Ecto neural progenitor cell (in vitro differentiated cells): ENCODE results near the gene SERINC4.
"Not testable (repeated sequence)": the region's sequence is repeated elsewhere in the genome, so short reads cannot be mapped to it uniquely, and the experiment has no call there.

Source experiments
- DNase-seq: peaks from one replicate; pipeline ENCODE4 v3.0.0-alpha.2; 2018; ENCODE audit warnings: low spot score

Gene SERINC4

DNA sequence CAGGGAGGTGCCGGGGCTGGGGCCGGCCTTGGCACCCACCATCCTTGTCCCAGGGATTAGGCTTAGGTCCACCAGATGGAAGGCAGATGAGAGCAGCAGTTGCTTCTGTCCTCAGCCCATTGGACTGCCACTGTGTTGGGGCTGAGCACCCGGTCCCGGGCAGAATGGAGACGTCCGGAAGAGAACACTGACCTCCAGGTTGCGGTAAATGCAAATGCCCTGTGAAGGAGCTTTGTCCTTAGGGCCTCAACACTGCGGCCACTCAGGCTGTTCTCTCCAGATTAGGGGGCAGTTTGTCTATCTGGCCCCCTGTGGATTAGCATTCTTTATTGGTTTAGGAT lies at the start of gene SERINC4:
Gene SERINC4, minus strand, starts transcription at position 276 of the 341 bp plus-strand sequence. Its CDS starts 234 bp downstream, at position 42.
- DNase-seq = no peak

DNA sequence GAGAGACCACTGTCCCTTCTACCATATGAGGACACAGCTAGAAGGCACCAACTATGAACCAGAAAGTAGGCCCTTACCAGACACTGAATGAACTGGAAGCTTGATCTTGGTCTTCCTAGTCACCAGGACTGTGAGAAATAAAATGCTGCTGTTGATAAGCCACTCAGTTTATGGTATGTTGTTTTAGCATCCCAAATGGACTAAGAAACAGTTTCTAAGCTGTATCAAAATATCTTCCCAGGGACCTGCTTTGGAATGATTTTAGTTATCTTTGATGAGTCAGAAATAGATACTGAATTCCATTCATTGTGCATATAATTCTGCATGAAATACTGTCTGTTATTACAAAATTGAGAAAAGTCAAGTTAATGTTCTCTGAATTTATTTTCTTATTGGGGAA lies 45.4 kb upstream of the SERINC4 start:
- DNase-seq = no peak

DNA sequence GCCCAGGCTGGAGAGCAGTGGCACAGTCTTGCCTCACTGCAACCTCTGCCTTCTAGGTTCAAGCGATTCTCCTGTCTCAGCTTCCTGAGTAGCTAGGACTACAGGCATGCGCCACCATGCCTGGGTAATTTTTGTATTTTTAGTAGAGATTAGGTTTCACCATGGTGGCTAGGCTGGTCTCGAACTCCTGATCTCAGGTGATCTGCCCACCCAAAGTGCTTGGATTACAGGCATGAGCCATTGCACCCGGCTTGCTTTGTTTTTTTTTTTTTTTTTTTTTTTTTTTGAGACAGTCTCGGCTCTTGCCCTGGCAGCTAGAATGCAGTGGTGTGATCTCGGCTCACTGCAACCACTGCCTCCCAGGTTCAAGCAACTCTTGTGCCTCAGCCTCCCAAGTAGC lies 32.5 kb upstream of the SERINC4 start:
- DNase-seq = not testable (repeated sequence)

DNA sequence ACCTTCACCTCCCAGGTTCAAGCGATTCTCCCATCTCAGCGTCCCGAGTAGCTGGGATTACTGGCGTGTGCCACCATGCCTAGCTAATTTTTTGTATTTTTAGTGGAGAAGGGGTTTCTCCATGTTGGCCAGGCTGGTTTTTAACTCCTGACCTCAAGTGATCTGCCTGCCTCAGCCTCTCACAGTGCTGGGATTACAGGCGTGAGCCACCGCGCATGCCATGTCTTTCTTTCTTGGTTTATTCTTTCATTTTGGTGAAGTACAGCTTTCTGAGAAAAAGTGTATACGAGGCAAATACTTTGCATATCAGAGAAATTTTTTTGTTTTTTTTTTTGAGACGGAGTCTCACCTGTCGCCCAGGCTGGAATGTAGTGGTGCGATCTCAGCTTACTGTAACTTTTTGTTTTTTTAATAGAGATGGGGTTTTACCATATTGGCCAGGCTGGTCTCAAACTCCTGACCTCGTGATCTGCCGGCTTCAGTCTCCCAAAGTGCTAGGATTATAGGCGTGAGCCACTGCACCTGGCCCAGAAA lies 31.6 kb upstream of the SERINC4 start:
- DNase-seq = not testable (repeated sequence)

DNA sequence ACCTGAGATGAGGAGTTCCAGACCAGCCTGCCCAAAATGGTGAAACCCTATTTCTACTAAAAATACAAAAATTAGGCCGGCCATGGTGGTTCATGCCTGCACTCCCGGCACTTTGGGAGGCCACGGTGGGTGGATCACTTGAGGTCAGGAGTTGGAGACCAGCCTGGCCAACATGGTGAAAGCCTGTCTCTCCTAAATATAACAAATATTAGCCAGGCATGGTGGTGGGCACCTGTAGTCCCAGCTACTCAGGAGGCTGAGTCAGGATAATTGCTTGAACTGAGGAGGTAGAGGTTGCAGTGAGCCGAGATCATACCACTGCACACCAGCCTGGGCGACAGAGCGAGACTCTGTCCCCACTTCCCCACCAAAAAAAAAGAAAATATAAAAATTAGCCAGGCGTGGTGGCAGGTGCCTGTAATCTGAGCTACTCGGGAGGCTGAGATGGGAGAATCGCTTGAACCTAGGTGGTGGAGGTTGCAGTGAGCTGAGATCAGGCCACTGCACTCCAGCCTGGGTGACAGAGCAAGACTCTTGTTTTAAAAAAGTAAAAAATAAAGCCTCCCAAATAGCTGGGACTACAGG lies 30.8 kb upstream of the SERINC4 start:
- DNase-seq = not testable (repeated sequence)

DNA sequence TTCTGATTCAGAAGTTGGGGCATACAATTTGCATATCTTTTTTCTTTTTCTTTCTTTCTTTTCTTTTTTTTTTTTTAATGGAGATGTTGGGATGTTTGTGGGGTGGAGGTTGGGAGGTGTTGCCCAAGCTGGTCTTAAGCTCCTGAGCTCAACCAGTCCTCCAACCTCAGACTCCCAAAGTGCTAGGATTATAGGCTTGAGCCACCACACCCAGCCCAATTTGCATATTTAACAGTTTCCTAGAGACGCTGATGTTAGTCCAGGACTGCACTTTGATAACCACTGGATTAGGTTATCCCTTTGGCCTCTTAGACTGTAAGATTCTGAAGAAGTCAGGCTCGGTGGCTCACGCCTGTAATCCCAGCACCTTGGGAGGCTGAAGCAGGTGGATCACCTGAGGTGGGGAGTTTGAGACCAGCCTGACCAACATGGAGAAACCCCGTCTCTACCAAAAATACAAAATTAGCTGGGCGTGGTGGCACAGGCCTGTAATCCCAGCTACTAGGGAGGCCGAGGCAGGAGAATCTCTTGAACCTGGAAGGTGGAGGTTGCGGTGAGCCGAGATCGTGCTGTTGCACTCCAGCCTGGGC lies 30.0 kb upstream of the SERINC4 start:
- DNase-seq = not testable (repeated sequence)

DNA sequence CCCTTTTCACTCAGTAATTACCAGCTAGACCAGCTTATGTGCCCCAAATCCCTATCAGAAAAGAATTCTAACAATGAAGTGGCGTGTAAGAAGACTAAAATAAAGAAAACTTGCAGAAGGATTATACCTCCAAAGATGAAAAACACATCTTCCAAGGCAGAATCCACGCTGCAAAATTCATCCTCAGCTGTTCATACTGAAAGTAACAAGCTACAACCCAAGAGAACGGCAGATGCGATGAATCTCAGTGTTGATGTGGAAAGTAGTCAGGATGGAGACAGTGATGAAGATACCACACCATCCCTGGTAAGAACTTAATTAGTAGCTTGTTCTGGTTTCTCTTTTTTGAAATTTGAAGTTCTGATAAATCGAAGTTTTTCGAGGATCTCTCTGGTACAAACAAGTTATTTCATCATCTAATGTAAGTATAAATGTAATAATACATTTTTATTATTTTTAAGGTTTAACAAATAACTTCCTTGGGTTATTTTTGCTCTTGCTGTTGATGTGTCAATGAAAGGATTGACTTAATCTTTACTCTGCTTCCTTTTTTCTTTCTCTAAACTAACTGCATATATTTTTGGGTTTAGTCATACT lies 28.1 kb upstream of the SERINC4 start:
- no peak for DNase-seq

DNA sequence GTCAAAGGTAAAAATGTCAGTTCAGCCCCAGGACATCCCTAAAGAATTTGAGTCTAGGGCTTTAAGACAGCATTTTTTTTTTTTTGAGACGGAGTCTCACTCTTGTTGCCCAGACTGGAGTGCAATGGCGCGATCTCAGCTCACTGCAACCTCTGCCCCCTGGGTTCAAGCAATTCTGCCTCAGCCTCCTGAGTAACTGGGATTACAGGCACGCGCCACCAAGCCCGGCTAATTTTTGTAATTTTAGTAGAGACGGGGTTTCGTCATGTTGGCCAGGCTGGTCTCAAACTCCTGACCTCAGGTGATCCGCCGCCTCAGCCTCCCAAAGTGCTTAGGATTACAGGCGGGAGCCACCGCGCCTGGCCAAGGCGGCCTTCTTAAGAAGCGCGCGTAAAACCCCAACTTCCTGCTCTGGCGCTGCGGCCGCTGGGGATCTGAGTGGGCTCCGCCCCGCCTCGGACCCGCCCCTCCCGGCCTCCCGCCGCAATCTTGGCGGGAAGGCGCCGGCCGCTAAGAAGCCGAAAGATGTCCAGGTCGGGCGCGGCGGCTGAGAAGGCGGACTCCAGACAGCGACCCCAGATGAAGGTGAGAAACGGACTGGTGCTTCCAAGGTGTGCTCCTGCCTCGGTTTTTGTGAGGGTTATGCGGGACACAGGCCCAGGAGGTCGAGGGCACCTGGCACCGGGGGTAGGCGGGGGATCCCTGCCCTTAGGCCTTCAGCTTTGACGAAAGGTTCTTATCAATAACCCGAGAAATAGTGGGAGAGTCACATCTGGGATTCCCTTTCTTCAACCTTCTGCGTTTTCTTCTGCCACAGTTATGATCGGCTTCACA lies 26.7 kb upstream of the SERINC4 start, which contains the start of gene WDR76:
Gene WDR76, plus strand, starts transcription at position 495 of the 834 bp plus-strand sequence. Its CDS starts 31 bp downstream, at position 526.
- peak; percentile 85 for DNase-seq

DNA sequence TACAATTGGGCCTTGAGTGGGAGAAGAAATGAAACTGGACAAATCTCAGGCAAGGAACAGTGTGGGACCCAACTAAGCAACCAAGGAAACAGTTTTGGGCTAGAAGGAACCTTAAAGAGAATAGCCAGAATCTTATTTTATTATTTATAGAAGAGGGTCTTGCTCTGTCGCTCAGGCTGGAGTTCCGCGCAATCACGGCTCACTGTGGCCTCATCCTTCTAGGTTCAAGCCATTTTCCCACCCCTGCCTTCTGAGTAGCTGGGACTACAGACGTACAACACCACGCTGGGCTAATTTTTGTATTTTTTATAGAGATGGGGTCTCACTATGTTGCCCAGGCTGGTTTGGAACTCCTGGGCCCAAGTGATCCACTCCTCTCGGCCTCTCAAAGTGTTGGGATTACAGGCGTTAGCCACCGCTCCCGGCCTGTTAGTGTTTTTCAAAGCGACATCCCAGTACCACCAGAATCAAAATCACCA lies 26.0 kb upstream of the SERINC4 start:
- no peak for DNase-seq

DNA sequence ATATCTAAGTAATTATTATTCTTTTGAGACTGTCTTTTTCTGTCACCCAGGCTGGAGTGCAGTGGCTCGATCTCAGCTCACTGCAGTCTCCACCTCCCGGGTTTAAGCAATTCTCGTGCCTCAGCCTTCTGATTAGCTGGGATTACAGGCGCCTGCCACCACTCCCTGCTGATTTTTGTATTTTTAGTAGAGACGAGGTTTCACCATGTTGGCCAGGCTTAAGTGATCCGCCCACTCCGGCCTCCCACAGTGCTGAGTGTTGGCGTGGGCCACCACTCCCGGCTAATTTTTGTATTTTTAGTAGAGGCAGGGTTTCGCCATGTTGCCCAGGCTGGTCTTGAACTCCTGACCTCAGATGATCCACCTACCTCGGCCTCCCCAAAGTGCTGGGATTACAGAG lies 25.3 kb upstream of the SERINC4 start:
- DNase-seq = not testable (repeated sequence)

DNA sequence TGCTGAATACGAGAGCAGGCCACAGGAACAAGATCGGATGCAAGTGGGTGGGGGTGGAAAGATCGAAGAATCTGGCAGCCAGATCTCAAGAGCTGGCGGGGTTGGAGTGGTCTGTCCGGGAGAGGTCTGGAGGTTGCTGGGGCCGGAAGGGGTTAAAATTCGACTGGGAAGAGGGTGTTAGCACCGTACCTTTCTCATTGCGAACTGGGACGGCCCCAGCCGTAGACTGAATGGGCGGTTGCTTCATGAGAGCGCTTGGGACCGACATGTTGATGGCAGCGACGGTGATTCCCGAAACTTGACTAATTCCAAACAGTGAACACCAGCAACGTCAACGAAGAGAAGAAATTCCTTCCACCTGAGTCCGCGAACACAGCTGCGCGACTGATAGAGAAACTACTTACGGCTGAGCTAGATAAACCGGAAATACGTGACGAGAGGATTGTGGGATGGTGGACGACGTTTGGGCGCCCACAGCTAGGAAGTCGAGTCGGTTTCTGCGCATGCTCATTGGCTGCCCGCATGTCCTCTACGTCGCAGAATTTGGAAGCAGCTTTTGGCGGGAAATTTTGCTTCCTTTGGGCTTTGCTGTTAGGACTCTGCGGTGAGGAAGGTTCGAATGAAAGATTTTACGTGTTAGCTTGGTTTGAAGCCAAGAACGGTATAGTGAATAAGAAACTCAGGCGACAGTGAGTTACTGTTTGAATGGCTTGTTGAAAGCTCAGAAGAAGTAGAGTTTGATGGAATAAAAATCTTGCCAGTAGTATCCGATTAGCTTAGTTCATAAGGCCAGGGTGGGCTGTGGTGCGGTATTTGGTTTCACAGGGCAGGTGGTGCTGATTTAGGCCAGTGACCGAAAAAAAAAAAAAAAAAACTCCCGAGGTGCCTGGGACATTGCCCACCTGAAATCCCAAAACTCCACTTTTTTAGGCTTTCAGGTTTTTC lies 24.6 kb upstream of the SERINC4 start, which contains the start of gene MFAP1:
Gene MFAP1, minus strand, starts transcription at position 389 of the 945 bp plus-strand sequence. Its CDS starts 121 bp downstream, at position 268.
- peak; percentile 86 for DNase-seq

DNA sequence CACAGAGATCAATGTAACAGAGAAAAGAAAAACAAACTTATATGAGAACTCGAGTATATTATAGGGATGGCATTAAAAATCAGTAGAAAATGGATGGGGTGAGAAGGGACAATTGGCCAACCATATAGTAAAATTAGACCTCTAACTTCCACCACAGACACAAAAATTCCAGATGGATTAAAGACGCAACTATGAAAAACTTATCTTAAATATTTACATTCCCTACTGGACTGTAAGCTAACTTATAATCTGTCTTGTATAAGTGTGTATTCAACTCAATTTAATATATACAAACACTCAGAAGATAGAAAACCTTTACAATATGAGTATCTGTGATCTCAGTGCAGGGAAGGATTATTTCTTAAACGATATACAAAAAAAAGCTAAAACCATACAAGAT lies 21.5 kb upstream of the SERINC4 start:
- DNase-seq = no peak

DNA sequence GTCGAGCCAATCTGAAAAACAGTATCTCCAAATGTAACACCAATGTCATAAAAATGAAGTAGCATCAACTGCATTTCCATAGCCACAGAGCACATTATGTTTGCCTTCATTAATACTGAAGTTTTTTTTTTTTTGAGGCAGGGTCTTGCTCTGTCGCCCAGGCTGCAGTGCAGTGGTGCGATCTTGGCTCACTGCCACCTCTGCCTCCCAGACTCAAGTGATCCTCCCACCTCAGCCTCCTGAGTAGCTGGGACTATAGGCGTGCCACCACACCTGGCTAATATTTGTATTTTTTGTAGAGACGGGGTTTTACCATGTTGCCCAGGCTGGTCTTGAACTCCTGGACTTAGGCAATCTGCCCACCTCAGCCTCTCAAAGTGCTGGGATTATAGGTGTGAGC lies 15.0 kb upstream of the SERINC4 start:
- DNase-seq = not testable (repeated sequence)

DNA sequence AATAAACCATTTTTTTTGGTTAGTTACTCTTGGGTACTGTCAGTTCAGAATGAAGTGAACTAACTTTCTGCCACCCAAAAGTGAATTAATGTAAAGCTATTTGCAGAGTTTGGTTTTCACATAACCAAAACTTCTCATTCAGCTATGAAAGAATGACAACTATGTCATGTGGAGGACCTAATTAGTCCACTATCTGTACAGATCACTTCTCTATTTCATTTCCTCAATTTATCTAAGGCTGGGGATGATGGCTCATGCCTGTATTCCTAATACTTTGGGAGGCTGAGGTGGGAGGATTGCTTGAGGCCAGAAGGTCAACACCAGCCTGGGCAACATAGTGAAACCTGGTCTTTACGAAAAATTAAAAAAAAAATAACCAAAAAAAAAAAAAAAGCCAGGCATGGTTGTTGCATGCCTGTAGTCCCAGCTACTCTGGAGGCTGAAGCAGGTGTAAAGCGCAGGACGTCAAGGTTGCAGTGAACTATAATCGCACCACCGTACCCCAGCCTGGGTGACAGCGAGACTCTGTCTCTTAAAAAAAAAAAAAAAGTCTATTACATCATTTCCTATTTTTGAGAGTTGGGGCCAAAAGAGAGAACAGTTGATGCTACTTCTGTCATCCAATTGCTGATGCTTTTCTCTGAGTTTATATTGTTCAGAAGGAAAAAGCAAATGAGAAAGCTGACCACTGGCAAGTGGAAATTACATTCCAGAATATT lies 9.1 kb upstream of the SERINC4 start:
- no peak for DNase-seq

DNA sequence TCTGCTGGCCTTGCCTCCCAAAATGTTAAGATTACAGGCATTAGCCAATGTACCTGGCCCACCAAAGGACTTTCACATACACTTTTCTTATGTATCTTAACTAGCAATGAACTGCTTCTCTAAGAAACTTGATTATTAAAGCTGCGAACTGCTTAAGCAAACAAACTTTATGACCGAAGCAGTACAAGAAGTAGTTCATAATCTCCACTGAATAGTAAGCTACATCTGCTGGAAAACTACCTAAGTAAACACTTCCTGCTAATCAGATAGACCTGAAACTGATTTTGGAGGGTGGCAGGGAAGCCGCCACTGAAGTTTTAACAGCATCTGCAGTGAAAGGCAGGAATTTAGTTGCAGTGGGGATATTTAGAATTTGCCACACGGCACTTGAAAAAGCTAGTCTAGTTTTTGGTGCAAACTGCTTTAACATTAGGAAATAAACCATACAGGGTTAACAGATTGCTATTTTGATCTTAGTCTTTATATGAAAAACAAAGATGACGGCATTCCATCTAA lies 8.5 kb upstream of the SERINC4 start:
- no peak for DNase-seq

DNA sequence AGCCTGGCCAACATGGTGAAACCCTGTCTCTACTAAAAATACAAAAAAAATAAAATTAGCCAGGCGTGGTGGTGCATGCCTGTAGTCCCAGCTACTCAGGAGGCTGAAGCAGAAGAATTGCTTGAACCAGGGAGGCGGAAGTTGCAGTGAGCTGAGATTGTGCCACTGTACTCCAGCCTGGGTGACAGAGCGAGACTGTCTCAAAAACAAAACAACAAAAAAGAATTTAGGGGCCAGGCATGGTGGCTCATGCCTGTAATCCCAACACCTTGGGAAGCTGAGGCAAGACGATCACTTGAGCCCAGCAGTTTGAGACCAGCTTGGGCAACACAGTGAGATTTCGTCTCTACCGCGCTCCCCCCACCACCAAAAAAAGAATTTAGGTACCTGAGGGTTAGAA lies 2.7 kb upstream of the SERINC4 start:
- DNase-seq = not testable (repeated sequence)

DNA sequence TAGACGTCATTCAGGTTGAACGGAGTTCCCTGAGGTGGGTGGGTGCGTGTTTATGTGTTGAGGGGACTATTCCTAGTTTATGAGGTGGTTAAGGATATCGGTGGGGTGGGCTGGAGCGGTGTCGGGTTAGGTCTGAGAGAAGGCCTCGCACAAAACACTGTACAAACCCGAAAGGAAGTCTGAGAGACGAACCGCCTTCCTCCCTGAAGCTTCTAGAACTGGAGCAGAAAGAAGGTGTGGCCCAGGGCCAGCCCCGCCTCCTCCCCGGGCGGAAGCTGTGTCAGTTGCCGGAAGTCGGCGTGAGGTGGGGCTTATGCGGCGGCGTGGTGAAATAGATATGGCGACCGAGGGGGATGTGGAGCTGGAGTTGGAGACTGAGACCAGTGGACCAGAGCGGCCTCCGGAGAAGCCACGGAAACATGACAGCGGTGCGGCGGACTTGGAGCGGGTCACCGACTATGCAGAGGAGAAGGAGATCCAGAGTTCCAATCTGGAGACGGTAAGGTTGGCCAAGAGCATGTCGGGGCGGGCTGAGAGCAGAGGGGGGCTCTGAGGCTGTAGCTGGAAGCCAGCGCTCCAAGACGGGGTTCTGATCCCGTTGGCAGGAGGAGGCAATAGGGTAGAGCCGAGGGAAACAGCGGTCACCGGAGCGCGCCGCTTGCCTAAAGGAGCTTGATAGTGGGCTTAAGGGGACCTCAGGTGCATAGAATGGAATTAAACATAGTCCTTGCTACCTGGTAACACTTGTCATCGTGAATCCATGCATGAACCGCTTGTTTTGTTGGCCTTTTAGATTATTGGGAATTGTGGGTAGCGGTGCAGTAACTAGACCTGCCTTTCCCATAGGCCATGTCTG lies 494 bp upstream of the SERINC4 start, which contains the start of gene HYPK:
Gene HYPK, plus strand, starts transcription at position 314 of the 856 bp plus-strand sequence. Its CDS starts 24 bp downstream, at position 338.
- peak; percentile 87 for DNase-seq

DNA sequence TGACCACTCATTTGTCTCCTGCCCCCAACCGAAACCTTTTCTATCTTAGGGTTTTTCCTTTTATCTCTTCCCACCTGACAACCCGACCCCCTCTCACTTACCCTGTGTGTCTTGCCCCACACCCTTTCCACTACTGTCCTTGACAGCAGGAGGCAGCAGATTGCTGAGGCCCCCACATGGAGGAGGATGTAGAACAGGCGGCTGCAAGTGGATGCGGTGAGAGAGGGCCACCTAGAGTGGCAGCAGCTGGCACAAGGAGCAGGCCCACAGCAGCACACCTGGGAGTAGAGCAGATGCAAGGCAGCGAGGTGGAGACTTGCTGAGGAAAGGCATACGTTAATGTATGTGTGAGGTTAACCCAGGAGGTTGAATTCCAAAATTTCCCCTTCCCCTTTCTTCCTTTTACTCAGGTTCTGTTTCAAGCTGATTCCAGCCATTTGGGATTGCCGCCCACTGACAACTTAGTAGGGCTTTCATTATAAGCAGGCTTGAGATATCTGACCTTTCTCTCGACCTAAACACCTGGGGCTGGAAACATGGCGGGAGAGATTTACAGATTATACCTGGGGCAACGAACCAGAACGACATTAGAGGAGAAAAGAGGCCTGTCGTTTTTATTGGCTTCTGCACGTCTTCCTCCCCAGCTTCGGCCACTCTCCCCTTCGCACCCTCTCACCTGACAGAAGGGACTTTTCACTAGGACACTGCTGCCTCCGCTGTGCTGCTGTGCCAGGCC lies 643 bp downstream of the SERINC4 start:
- DNase-seq = no peak
